ENCODE data around the gene EFHC2.

Gene EFHC2

DNA sequence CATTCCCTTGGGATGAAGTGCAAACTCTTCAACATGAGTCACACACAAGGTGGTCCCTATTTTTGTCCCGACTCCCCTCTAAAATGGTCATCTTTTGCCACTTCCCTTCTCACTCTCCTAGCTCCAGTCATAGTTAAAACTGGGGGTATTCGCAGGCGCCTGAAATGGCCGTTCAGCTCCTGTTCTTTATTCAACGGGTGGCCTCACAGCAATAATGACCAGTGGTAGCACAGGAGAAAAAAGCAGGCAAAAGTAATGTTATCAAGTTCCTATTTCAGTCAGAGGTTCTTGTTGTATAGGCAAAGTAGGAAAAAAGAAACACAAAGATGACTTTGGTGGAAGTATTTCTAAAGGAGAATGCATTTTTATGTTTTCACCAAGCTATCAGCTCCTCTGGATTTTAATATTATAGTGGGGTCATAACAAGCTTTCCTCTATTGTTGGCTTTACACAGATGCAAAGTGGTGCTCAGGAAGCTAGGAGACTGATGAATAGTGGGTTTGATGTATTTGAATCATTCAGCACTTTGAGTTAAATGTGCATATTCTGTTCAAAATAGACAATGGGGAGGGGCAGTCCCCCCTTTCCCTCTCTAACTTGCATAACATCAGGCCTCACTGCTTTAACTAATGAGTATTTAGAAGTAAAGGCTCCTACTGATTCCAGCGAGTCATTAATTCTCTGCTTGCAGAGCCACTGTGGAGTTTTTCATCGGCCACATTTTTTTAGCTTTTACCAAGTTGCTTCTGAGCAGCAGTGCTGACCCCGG, 199.1 kb downstream of the EFHC2 start:
- no peak for DNase-seq

- no peak for DNase-seq
Observed at GRCh38 chrX:44143061-44143602, 200.3 kb downstream of the EFHC2 start.

DNA sequence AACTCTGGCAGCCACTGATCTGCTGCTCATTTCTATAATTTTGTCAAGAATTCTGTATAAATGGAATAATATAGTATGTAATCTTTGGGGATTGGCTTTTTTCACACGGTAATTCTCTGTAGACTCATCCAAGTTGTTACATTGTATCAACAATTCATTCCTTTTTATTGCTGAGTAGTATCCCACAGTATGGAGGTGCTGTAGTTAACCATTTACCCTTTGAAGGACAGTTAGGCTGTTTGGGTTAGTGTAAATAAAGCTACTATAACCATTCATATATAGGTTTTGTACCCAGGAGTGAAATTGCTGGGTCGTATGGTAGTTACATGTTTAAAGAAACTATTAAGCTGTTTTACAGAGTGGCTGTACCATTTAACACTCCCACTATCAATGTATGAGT, 213.3 kb downstream of the EFHC2 start:
- DNase-seq = no peak

- DNase-seq = no peak
Observed at GRCh38 chrX:44113337-44113736, 230.1 kb downstream of the EFHC2 start.

- DNase-seq = no peak
Observed at GRCh38 chrX:44106864-44107263, 236.6 kb downstream of the EFHC2 start.

DNA sequence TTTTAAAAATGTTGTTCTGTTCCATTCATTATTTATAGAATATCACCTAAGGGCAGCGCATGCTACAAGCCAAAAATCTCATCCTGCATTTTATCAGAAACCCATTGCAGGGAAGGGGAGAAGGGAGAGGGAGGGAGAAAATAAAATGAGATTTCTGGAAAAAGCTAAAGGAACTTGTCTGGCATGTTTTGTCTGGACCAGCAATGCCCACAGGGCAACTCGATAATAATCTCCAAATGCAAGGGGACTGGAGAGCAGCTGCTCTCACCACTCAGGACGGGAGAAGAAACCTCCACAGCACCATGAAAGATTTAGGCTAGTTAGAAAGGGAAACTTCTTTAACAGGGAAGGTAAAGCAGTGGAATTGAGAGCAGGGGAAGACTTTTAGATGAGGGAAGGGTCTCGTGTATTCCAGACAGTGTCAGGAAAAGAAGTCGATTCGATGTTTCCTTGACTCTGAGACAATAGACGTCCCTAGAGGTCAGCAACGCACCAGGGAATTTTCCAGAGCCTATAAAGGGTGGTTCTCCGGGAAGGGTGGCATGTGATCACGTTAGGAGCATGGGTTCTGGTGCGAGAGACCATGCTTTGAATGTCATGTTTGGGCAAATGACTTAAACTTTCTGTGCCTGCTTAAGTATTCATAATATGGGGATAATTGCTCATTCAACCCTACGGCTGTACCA, 238.1 kb downstream of the EFHC2 start:
- no peak for DNase-seq

GRCh38 chrX:44104699-44105098, 238.8 kb downstream of the EFHC2 start:
- DNase-seq = no peak

DNA sequence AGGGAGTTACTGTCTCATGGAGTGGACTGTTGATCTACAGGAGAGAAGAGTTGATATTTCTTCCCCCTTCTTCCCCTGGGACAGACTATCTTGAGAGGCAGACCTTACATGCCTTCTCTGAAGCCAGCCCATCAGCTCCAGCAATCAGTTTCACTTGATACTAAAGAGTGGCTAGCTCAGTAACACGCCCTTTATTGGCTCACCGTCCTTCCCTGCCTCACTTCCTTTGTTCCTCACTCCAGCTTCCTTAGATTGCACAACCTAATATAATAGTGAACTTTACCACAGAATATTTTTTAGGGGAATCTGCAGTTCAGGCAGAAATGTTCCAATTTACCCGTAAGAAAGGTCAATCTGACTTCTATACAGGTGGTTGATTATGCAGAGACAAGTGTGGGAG, 242.2 kb downstream of the EFHC2 start:
- no peak for DNase-seq

DNA sequence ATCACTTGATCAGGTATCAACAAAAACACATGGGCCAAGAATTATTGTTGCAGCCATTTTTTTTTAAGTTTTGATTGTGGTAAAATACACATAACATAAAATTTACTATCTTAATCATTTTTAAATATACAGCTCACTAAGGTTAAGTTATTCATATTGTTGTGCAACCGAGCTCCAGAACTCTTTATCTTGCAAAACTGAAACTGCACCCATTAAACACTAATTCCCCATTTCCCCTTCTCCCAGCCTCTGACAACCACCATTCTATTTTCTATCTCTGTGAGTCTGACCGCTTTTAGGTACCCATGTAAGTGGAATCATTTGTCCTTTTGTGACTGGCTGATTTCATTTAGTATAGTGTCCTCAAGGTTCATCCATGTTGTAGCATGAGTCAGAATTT, 244.1 kb downstream of the EFHC2 start:
- DNase-seq = no peak
